ENCODE measurements around the gene ERC1.

DNA sequence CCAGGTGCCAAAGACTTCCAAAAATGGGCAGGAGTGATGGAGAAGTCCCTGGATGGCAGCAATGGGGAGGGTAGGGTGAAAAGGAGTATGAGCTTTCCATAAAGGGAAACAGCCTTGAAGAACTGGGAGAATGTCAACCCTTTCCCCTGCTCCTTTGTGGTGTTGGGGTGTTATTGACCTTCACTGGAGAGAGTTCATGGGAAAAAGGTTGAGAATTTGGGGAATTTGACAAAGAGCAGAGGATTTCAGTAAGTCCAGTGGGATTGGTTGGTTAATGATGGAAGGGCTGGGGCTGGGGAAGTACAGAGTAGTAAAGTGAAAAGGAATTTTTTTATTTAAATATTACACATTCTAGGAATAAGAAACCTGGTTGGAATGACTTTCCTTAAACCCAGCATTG, 116.6 kb downstream of the ERC1 start:
- TF ChIP-seq, protein P1, sequence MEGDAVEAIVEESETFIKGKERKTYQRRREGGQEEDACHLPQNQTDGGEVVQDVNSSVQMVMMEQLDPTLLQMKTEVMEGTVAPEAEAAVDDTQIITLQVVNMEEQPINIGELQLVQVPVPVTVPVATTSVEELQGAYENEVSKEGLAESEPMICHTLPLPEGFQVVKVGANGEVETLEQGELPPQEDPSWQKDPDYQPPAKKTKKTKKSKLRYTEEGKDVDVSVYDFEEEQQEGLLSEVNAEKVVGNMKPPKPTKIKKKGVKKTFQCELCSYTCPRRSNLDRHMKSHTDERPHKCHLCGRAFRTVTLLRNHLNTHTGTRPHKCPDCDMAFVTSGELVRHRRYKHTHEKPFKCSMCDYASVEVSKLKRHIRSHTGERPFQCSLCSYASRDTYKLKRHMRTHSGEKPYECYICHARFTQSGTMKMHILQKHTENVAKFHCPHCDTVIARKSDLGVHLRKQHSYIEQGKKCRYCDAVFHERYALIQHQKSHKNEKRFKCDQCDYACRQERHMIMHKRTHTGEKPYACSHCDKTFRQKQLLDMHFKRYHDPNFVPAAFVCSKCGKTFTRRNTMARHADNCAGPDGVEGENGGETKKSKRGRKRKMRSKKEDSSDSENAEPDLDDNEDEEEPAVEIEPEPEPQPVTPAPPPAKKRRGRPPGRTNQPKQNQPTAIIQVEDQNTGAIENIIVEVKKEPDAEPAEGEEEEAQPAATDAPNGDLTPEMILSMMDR (IDR thresholded peaks at IDR 0.05): no peak
- TF ChIP-seq POLR2A (IDR thresholded peaks at IDR 0.05): no peak
- no peak for TF ChIP-seq EP300 (IDR thresholded peaks at IDR 0.05)
